CD4-positive, alpha-beta T cell treated with Interferon alpha-2 for 1 hour (primary cell): ENCODE data around the gene ACSL5.
"Not testable (repeated sequence)": the region's sequence is repeated elsewhere in the genome, so short reads cannot be mapped to it uniquely, and the experiment has no call there.

Experiments
- DNase-seq, 2 donors: peaks; one replicate each; pipeline ENCODE4 v3.0.0-alpha.2; 2020 to 2022

Gene ACSL5

DNA sequence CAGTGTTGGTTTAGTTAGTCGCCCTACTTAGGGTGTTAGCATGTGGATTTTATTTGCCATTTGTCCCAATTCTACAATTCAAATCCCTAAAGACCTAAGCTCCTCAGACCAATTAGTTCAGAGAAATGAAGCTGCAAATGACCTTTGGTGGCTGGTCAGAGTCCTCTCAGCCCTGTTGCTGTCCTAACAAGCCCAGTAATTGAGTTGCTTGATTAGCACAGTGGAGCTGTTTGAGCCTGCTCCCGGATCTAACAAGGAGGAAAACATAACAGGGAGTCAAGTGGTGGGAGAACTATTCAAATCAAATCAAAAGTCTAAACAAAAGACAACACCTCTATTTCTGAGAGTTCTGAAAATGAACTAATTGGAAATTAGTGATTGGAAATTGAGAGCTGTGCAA is 50.7 kb downstream of the ACSL5 start:
- no peak for DNase-seq

DNA sequence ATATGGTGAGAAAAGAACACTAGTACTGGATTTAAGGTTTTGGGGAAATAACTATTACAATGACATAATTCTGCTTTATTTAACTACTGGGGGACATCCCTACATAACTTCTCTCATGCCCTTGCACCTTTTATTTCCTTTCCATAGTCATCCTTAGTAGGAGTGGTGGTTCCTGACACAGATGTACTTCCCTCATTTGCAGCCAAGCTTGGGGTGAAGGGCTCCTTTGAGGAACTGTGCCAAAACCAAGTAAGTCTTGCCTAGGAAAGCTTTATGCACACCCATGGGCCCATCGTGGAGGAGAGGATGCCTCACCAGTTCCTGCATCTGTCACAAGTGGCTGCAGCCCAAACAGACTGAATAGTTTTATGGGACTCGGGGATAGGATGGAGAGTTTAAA is 52.2 kb downstream of the ACSL5 start:
- no peak for DNase-seq

DNA sequence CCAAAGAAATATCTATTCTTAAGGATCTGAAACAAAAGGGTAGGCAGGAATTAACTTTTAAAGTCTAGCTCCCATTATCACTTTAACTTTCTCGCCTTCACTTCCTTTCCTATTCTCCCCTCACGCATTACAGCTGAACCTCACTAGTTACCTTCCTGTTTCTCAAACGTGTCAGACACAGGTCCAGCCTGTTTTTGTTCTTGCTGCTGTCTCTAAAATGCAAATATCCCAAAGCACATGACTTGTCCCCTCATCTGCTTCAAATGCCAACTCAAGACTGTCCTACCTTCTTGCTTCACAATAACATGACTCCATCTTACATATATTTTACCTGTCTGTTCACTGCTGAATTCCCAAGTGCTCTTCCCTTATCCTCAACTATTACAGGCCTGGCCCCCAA is 55.2 kb downstream of the ACSL5 start:
- no peak for DNase-seq

DNA sequence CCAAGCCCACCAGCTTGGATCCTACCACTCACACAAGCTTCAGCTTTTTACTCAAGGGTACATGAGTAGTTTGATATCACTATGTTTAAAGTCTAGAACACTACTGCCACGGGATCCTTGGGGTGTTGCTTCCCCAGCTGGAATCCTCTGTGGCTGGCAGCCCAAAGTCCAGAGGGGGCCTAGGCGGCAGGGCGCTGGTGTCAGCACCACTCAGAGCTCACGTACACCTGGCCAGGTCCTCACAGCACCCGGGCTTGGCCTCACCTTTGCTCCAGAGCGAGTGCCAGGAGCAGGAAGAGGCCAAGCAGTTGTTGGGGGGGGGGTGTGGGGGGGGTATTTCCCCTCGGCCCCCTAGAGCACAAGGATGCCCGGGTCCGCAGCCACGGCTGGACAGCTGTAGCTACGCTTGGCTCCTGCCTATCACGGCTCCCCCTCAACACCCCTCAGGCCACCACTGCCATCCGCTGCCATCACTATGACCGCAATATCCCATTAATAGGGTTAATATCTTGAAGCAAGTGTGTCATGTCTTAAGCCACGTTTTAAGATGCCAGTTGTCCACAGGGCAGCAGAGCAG is 55.8 kb downstream of the ACSL5 start:
- DNase-seq, result no peak

DNA sequence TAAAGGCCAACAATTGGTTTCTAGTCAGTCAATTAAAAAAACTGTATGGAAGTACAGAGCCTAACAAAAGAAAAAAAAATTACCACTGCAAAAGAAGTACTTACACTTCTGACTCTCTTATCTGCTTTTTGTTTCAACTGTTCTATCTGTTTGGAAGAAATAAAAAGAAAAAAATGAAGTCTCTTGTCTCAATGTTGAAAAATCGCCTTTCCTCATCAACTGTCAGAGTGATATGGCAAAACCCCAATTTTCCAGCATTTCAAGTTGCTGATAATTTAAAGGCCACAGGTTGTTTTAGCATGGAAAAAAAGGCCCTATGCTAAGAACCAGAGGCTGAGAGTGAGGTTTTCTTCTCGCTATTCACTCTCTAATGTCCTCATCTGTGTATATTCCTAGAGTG is 59.2 kb downstream of the ACSL5 start:
- no peak for DNase-seq

DNA sequence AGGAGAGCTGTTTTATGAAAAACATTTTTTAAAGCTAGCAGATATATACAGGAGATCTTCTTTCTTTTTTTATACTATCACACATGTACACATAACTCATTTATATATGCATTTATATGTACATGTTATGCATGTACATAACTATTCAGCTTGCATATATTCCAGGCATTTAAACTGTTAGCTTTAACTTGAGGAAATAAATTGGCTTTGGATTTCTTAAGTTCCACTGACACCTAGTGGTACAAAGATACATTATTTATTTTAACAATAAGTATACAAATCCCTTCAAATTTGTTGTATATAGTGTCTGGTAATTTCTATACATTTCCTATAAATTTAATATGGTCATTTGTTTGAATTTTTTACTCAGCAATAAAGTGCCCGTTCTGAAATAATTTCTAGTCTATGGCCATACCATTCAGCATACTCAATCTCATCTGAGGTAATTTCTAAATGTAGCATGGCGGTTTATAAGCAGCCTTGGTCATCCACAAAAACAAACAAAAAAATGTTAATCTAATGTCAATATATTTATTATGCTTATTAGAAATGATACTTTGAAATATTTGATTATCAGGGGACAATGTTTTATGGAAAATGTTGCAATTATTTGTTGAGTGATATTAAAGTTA is 61.2 kb downstream of the ACSL5 start:
- DNase-seq, result peak in 1 of 2 donors; percentile 32

DNA sequence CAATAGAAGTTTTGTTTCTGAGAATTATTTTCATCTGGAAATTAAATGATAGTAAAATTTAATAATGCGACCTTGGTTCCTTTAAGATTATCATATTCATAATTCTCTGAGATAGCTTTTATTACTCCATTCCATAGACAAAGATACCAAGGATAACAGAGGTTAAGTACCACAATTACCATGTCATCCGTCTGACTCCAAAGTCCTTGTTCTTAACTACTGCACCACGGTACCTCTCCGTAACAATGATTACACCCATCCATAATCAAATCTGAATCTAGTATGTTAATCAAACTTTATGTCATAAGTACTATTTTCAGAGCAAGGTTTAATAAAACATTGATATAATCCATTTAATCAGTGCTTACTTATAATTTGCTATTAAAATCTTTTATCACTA is 64.4 kb downstream of the ACSL5 start:
- DNase-seq, result no peak

DNA sequence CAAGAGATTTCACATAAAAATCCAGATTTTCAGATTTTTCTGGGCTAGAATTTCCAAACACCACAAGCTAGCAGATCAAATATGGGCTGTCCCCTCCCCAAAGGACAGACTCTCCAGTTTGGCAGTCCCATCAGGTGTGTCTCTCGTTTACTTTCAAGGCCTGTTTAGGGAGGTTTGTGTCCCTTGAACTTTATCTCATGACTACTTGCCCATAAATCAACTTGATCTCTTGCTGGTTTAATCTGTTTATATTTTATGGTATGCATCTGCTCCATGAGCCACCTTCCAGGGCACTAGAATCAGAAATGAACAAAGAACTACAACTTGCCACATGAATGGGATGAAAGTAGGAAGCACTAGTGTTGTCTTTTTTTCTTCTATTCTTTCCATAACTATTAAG is 67.6 kb downstream of the ACSL5 start:
- no peak for DNase-seq

DNA sequence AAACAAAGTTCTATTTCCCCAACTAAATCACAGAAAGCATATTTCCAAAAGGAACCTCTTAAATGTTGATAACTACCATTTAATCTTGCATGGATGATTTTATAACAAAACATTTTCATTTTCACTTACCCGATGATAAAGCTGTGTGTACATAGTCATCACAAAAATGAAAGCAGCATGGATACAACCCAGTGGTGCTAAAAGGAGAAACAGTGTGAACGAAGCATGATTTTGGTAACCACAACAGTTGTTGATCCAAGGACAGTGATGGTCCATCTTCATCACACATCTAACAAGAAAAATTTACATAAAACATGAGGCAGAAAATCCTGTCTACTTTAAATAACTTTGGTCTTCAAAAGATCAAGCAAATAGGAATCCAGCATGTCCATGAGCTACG is 68.1 kb downstream of the ACSL5 start:
- DNase-seq, result no peak

DNA sequence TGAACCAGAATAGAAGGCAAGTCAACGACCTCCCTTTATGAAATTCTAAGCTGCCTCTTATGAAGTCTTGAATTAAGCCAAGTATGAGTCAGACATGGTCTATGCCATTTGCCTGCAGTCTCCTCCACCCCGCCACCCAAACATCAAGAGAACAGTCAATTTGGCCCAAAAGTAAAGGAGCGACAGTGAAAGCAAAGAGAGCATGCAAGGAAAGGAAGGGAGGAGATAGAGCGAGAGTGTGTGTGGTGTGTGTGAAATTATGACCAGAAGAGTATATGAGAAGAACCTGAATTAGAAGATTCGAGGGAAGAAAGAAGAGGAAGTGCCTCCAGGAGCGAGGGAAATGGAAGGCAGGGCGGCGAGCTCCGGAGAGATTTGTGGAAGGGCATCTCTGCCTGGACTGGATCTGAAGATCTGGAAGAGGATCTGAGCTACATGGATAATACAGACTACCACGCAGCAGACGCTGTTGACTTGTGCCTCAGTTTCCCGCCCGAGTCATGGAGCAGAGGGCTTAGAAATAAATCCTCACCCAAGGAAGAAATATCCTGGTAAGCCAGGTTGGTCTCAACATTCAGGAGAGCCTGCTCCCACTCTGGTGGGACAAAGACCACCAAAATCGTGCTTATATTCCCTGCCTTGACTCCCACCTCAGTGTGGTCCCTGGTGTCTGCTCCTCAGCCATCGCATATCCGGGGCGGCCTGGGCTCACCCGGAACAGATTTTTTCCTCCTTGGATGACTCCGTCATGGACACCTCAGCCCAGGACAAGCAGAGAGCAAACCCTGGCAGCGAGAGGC is 72.3 kb downstream of the ACSL5 start:
- peak in 1 of 2 donors; percentile 13 for DNase-seq

DNA sequence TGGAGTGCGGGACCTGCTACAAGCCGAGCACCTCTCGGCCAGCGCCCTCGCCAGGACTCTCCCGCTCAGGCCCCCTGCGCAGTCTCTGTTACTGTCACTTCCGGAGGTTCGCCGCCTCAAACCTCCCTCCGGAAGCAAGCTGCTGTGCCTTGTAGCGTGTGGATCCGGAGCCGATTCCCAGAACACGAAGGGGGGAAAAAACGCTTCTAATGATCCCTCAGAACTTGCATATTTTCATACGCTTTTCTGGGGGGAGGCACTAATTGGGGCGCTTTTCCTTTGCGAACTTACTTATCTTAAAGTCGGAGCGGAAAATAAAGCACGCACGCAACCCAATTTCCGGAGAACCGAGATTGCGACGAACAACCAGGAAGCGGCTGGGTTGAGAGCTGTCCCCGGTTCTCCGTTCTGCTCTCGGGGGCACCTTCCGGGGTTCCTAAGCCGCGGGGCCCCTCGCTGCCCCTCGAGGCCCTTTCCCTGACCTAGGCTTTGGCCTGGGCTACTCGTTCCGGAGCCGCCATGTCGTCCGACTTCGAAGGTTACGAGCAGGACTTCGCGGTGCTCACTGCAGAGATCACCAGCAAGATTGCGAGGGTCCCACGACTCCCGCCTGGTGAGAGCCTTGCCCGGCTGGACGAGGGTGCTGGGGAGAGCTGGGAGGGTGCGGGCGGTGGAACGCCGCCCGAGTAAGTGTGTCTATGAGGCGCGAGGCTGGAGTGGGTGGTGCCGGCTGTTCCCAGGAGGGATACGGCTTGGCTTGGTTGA is 73.1 kb downstream of the ACSL5 start, which contains the start of the genes VTI1A and ZDHHC6:
Gene VTI1A, plus strand, starts transcription at position 361 of the 765 bp plus-strand sequence. Its CDS starts 159 bp downstream, at position 520.
Gene ZDHHC6, minus strand, starts transcription at position 60 of the 765 bp plus-strand sequence. CDS start 1,478 bp downstream, outside the sequence.
- DNase-seq, result peak; percentile 81 to 88

DNA sequence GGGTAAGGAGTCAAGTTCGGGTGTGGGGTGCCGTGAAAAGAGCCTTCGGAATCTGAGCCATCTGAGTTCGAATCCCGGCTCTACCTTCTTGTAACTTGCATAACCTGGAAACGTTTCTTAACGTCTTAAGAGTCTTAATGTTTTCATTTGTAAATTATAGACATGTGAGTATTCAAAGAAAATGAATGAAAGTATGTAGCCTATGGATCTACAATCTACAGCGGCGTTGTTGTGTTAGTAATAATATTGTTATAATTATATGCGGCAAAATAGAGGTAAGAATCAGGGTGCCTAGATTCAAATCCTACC is 73.7 kb downstream of the ACSL5 start:
- no peak for DNase-seq

DNA sequence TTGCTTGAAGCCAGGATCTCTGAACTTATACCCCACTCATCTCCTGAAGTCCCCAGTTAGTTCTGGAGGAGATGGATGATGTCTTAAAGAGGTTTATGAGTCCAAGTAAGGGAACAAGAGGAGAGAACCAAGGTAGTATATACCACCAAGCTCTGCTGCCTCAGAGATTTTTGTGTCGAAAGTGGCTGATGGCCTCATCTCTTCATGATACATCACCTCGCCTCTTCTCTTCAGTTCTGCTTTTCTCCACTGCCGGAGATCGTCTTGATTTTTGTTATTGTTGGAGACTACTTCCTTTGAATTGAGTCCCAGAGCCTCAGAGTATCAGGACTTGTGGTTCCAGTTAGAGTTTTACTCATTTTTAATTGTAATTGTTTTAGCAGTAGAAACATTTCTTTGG is 75.0 kb downstream of the ACSL5 start:
- DNase-seq, result no peak

DNA sequence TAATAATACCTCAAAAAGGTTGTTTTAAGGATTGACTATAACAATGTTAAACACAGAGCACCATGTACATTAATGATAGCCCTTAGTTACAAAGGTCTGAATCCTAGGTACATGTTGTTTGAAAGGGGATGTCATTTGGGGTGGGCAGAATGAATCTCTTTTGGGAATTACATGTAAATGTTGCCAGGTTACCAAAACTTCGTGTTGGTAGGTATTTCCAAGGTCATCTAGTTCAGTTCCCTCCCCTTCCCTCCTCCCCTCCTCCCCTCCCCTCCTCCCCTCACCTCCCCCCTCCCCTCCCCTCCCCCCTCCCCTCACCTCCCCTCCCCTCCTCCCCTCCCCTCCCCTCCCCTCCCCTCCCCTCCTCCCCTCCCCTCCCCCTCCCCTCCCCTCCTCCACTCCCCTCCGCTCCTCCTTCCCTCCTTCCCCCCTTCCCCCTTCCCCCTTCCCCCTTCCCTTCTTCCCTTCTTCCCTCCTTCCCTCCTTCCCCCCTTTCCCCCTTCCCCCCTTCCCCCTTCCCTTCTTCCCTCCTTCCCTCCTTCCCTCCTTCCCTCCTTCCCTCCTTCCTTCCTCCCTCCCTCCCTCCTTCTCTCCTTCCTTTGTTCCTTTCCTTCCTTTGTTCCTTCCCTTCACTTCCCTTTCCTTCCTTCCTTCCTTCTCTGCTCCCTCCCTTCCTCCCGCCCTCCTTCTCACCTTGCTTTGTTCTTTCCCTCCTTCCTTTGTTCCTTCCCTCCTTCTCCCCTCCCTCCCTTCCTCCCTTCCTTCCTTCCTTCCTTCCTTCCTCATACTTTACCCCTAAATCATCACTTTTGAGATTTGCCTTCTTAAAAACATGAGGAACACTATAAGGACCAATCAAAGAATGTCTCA is 81.2 kb downstream of the ACSL5 start:
- DNase-seq, result no peak

DNA sequence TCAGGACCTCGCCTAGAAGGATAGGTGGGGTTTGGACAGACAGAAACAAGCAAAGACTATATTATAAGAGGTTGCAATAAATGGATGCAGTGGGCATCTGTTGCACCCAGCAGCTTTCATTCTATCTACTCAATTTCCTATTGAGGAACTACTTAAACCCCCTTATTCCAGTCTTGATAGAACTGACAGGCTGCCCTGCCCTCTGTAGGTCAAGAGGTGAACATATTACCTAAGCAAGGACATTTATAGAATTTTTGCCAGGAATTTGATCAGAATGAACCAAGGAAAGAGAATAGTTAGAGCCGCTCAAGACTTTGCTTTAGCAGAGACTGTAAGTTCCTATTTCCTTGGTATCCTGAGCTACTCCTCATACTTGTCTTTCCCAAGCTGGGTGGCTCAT is 82.6 kb downstream of the ACSL5 start:
- no peak for DNase-seq

DNA sequence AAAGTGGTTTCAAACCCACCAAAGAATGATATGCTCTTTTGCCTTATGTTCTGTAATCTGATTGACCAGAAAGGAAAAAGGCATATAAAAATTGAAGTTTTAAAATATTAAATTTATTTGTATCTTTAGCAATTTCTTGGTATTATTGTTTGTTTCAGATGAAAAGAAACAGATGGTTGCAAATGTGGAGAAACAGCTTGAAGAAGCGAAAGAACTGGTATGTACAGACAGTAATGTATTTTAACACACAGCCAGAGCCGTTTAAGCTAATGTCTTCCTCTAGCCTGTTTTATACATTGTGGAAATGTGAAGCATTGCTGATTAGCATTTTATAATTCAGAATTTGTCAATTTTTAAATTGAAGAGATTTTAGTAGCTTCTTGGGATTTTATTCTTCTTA is 86.5 kb downstream of the ACSL5 start:
- no peak for DNase-seq

DNA sequence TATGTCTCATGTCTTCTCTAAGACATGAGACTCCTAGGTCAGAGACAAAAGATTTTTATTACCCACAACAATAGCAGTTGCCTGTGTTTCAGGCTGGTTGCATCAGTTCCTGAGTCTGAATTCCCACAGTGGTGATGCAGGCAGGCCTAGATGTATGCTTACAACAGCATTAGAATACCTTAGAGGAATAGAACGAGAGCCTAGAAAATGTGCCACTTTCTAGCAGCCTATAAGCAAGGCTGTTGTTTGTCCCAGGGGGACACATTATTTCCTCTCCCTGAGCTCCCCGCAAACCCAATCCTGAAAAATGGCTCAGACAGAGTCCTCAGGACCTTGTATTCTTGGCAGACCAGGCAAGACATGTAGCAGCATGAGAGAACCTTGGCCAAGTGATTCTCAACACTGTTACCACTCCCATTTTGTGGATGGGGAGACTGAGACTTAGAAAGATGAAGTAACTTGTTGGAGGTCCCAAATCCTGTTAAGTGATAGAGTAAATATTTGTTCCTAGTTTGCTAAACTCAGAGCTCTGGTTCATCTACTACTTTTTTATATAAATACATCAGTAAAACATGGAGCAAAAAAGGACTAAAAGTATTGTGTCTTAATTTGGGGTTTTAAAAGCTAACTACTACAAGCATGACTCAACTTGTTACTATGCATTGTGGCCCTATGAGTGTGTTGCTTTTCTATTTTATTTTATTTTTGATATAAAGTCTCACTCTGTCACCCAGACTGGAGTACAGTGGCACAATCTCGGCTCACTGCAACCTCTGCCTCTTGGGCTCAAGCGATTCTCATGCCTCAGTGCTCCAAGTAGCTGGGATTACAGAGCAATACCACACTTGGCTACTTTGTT is 87.3 kb downstream of the ACSL5 start:
- DNase-seq, result no peak

DNA sequence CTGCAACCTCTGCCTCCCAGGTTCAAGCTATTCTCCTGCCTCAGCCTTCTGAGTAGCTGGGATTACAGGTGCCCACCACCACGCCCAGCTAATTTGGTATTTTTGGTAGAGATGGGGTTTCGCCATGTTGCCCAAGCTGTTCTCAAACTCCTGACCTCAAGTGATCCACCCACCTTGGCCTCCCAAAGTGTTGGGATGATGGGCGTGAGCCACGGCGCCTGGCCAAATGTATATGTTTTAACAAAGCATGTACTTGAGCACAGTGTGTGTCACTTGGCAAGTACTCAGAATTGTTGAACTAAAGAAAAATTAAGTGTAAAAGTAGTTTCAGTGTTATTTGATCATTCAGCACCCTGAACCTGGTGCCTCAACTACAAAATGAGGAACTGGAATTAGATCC is 90.2 kb downstream of the ACSL5 start:
- DNase-seq, result not testable (repeated sequence)

DNA sequence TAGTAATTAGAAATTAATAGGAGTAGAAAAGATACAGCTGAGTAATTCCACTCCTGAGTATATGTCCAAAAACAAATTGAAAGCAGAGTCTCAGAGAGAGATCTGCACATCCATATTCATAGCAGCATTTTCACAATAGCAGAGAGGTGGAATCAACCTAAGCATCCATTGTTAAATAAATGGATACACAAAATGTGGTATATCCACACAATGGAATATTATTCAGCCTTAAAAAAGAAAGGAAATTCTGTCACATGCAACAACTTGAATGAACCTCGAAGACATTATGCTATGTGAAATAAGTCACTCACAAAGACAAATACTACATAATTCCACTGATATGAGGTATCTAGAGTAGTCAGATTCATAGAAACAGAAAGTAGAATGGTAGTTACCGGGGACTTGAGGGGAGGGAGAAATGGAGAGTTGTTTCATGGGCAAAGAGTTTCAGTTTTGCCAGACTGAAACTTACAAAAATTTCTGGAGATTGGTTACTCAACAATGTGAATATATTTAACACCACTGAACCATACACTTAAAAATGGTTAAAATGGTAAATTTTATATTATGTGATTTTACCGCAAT is 91.5 kb downstream of the ACSL5 start:
- no peak for DNase-seq

DNA sequence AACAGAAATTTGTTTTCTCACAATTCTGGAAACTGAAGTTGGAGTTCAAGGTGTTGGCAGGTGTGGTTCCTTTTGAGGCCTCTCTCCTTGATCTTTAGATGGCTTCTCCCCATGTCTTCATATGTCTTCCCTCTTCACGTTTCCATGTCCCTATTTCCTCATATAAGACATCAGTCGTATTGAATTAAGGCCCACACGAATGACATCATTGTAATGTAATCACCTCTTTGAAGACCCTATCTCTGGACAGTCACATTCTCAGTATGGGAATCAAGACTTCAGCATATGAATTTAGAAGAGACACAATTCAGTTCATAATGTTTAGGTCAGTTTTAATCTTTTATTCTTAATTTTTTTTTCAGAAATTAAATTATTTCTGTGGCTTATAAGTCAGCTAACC is 92.9 kb downstream of the ACSL5 start:
- no peak for DNase-seq

DNA sequence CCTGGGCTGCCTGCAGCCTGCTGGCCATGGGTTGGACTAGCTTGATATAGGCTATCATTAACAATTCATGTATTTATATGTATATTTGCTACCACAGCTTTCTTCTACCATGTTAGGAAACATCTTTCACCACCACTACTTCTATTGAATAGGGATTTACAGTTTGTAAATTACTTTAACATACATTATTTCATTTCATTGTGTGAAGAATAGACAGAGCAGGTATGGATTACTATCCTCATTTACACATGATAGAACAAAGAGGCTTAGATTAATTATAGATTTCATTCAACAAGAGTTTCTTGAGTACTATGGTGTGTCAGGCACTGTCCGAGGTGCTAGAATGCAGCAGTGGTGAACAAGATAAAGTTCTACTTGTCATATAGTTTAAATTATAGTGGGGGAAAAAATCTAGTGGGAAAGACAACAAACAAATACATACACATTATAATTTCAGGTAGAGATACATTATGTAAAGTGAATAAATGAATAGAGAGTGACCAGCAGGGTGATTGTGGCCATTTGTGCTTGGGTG is 93.7 kb downstream of the ACSL5 start:
- DNase-seq, result no peak
